K562 (cell line): ENCODE data around the gene USP24. TPM values are rescaled to one million over a fixed set of nuclear protein-coding genes. Genes with fewer than 3 reads are reported as not detected.

ENCODE experiments used
- ATAC-seq: fragments of 200-7000 bp; cut with Tn5 transposase; 3 replicates; pipeline ENCODE4 v1.9.1; 2020; ENCODE audit warnings: moderate library complexity
- BruUV-seq: library from RNA; stranded (reverse); fragments of 400-500 nt; replicated peaks from 2 replicates; lab custom pipeline; 2021; lab: Mats Ljungman, UMichigan
- CTCF ChIA-PET: fragments of 300-600 bp; formaldehyde crosslinking; extraction: SDS; loops from one replicate; lab custom pipeline; 2021; ENCODE audit warnings: low intra/inter-chr PET ratio; lab: Yijun Ruan, JAX
- POLR2A ChIA-PET: fragments of 300-600, 350-650 bp; sonication (Branson Sonifier 250); formaldehyde crosslinking; extraction: SDS; loops from one replicate; lab custom pipeline; 2021; ENCODE audit warnings: antibody characterized with exemption, inconsistent platforms; lab: Yijun Ruan, JAX
- DNase-seq, 4 experiments: peaks; one replicate each; pipeline versions ENCODE4 v3.0.0 to v3.0.0-alpha.2; 2011 to 2018; ENCODE audit warnings: low spot score in 3 of 4, mixed read lengths in 3 of 4; ENCODE audit errors: extremely low read depth in 1 of 4
- FAIRE-seq: peaks from 2 replicates; lab custom pipeline; 2011; peaks lifted over from hg19 to GRCh38; lab: Jason Lieb, UNC
- H2AFZ ChIP-seq: 2 replicates; pipeline ENCODE4 v1.6.0; 2011; ENCODE audit warnings: low read depth, low read length, control low read depth, inconsistent platforms
- H3K27ac ChIP-seq: fragments of 200-600 bp; 3 replicates; pipeline ENCODE4 v1.8.0; 2011; ENCODE audit warnings: low read depth, mild to moderate bottlenecking, control low read depth, inconsistent platforms, low read length, moderate library complexity, mixed read lengths; ENCODE audit errors: extremely low read depth
- H3K27me3 ChIP-seq, 2 experiments: fragments of 300-600 bp in 1 of 2; 2 replicates in 1 of 2; 3 replicates in 1 of 2; pipeline versions ENCODE4 v1.6.0 to v1.8.0; 2011; ENCODE audit warnings: inconsistent platforms in 2 of 2, low read length in 2 of 2, mild to moderate bottlenecking in 1 of 2, mixed read lengths in 1 of 2, moderate library complexity in 1 of 2; ENCODE audit not compliant: control insufficient read depth in 2 of 2, insufficient read depth in 2 of 2
- H3K36me3 ChIP-seq: fragments of 300-600 bp; 3 replicates; pipeline ENCODE4 v1.8.0; 2011; ENCODE audit warnings: mild to moderate bottlenecking, low read length, inconsistent platforms; ENCODE audit not compliant: control insufficient read depth, insufficient read depth
- H3K4me1 ChIP-seq, 2 experiments: fragments of 200-600 bp in 1 of 2; replicated peaks in 1 of 2; 2 replicates in 1 of 2; 3 replicates in 1 of 2; pipeline versions ENCODE4 v1.5.1 to v1.8.0; 2011; ENCODE audit warnings: inconsistent platforms in 2 of 2, low read length in 2 of 2, mild to moderate bottlenecking in 1 of 2, mixed read lengths in 1 of 2, moderate library complexity in 1 of 2; ENCODE audit not compliant: control insufficient read depth in 2 of 2, insufficient read depth in 2 of 2
- H3K4me2 ChIP-seq: 2 replicates; pipeline ENCODE4 v1.6.1; 2011; ENCODE audit warnings: low read length, control low read depth, inconsistent platforms, mixed read lengths; ENCODE audit not compliant: insufficient read depth
- H3K4me3 ChIP-seq: fragments of 200-600 bp; sonication (generic), shearing (Covaris generic); 2 replicates; pipeline ENCODE4 v1.5.1; 2016; ENCODE audit warnings: control low read depth, inconsistent platforms
- H3K79me2 ChIP-seq: fragments of 200-600 bp; 3 replicates; pipeline ENCODE4 v1.8.0; 2011; ENCODE audit warnings: low read length, inconsistent platforms; ENCODE audit not compliant: control insufficient read depth, insufficient read depth
- H3K9ac ChIP-seq, 2 experiments: 2 replicates each; pipeline versions ENCODE4 v1.6.0 to v1.6.1; 2011; ENCODE audit warnings: low read depth in 2 of 2, low read length in 2 of 2, control low read depth in 1 of 2, inconsistent platforms in 1 of 2, mild to moderate bottlenecking in 1 of 2, mixed read lengths in 1 of 2; ENCODE audit not compliant: insufficient read depth in 1 of 2
- H3K9me1 ChIP-seq: one replicate; pipeline ENCODE4 v1.6.0; 2011; ENCODE audit warnings: inconsistent platforms, mild to moderate bottlenecking, low read length, moderate library complexity; ENCODE audit not compliant: control insufficient read depth, insufficient read depth
- H3K9me3 ChIP-seq: replicated peaks from 2 replicates; pipeline ENCODE4 v1.5.1; 2011; ENCODE audit warnings: low read depth, low read length, inconsistent platforms; ENCODE audit not compliant: control insufficient read depth, insufficient read depth
- H4K20me1 ChIP-seq: replicated peaks from 2 replicates; pipeline ENCODE4 v1.6.1; 2011; ENCODE audit warnings: low read length, inconsistent platforms, mixed read lengths; ENCODE audit not compliant: control insufficient read depth, insufficient read depth
- CREBBP ChIP-seq: IDR thresholded peaks from one replicate; pipeline ENCODE4 v1.6.1; 2012; ENCODE audit warnings: low read depth, mild to moderate bottlenecking, control low read depth, inconsistent platforms, low read length
- EHMT2 ChIP-seq: fragments of 450-650 bp; IDR thresholded peaks from 2 replicates; pipeline ENCODE4 v1.6.1; 2018; ENCODE audit warnings: antibody characterized with exemption
- MAFF ChIP-seq: IDR thresholded peaks from 2 replicates; pipeline ENCODE4 v1.6.1; 2012; ENCODE audit warnings: low read length, improper control_type of control experiment
- MAFG ChIP-seq: fragments of 450-650 bp; conservative IDR thresholded peaks from 2 replicates; pipeline ENCODE4 v1.6.1; 2016; ENCODE audit warnings: missing genetic modification characterization, missing compliant biosample characterization
- MAFK ChIP-seq: IDR thresholded peaks from 2 replicates; pipeline ENCODE4 v1.6.1; 2011; ENCODE audit warnings: low read length, improper control_type of control experiment
- MTF1 ChIP-seq: fragments of 250-450 bp; sonication (Bioruptor Pico); IDR thresholded peaks from 2 replicates; pipeline ENCODE4 v1.9.0; 2021; ENCODE audit warnings: moderate library complexity, mild to moderate bottlenecking, inconsistent platforms, borderline replicate concordance
- RAD21 ChIP-seq, 2 experiments: fragments of 250-450 bp in 1 of 2; fragments of 450-650 bp in 1 of 2; sonication (Bioruptor Pico) in 1 of 2; formaldehyde crosslinking in 1 of 2; IDR thresholded peaks in 1 of 2; conservative IDR thresholded peaks in 1 of 2; 2 replicates each; pipeline versions ENCODE4 v1.4.0 to v1.8.0; 2020 to 2022; ENCODE audit warnings: mild to moderate bottlenecking in 2 of 2, moderate library complexity in 1 of 2
- RFX5 ChIP-seq: IDR thresholded peaks from 2 replicates; pipeline ENCODE4 v1.6.1; 2011; ENCODE audit warnings: low read depth, mild to moderate bottlenecking, improper control_type of control experiment, low read length
- ZNF316 ChIP-seq: fragments of 450-650 bp; IDR thresholded peaks from 2 replicates; pipeline ENCODE4 v1.6.1; 2016
- WGBS: fragments of 100-300 bp; shearing (Covaris generic); methylation state at CpG from one replicate; pipeline ENCODE4 v1.1.6; 2016; ENCODE audit warnings: low coverage, mixed read lengths; ENCODE audit not compliant: insufficient coverage; ENCODE audit errors: missing lambda C conversion rate; 5-methylcytosine and 5-hydroxymethylcytosine counted together
- in situ Hi-C: fragments of 300-500 bp; cut with MboI; formaldehyde crosslinking; loops from 4 replicates; pipeline ENCODE4 v1.15.0; 2018; ENCODE audit warnings: inconsistent platforms, mixed read lengths
- intact Hi-C: fragments of 100-400 bp; cut with micrococcal nuclease; formaldehyde crosslinking; loops from 2 replicates; pipeline ENCODE4 v1.14.2; 2022
- polyA plus RNA-seq, 8 experiments: library from polyadenylated mRNA; depleted of rRNA in 4 of 8; stranded (reverse) in 5 of 8; unstranded in 3 of 8; fragments of >200 nt; fragmentation: Nextera tagmentation in 2 of 8; fragmentation: Illumina TruSeq in 1 of 8; extraction: Ambion mirVana in 2 of 8; extraction: Trizol in 1 of 8; gene quantifications; 2 replicates each; pipeline versions ENCODE4 v1.2.1 to v1.2.3, GENCODE V29; 2011 to 2014; ENCODE audit warnings: inconsistent platforms in 1 of 8, missing spikeins in 1 of 8
- total RNA-seq, 7 experiments: library from RNA; depleted of rRNA in 6 of 7; stranded (reverse); fragments of >200 nt in 6 of 7; fragmentation: Illumina TruSeq in 2 of 7; extraction: Trizol in 2 of 7; gene quantifications; 2 replicates each; pipeline versions ENCODE4 v1.2.1 to v1.2.3, GENCODE V29; 2011 to 2021; ENCODE audit warnings: low replicate concordance in 1 of 7

The USP24 gene
- total and polyA plus RNA-seq, 9 of the 15 experiments (the other 6 are each of a cell fraction or from before 2014, with no cell fraction given) = 7.7 to 62.6 (median 36.8) TPM

GRCh38 chr1:55164906-55165305 is 50.3 kb downstream of the USP24 start:
- BruUV-seq = no TSS peak
- in situ Hi-C loops = no loop called here
- Histone ChIP-seq H3K4me1 (no peaks in the 10 kb centered on the region), H3K4me2 (no peak overlapping the region), H2AFZ (no peak overlapping the region), H4K20me1 (no peaks in the 10 kb centered on the region), H3K9ac (no peak overlapping the region), H3K36me3 (peaks cover 76% of the 10 kb centered on the region), H3K79me2 (no peaks in the 10 kb centered on the region), H3K9me3 (no peaks in the 10 kb centered on the region), H3K27ac (no peak overlapping the region), H3K9me1 (no peaks in the 10 kb centered on the region), H3K27me3 (no peaks in the 10 kb centered on the region), H3K4me3 (no peak overlapping the region)
- ChIA-PET CTCF (no interaction called here), POLR2A (interaction anchor here (2.4 kb wide), 1 partner anchor 15 kb away, joined by 11 read pairs; no protein-coding TSS in a partner anchor)
- ATAC-seq (no peak), FAIRE-seq (no peak), DNase-seq (no peak)
- 93% methylated on average over 2 of the region's 2 CpGs for WGBS
- intact Hi-C loops = no loop called here
- TF ChIP-seq EHMT2 (no peak), MAFK (peak; percentile 45; the same call in 1 of the 2 replicates), MTF1 (CRISPR knock-in tag) (no peak), ZNF316 (peak; percentile 78), RFX5 (no peak), RAD21 (CRISPR knock-in tag; conservative IDR thresholded peaks at IDR 0.05 in 1 of 2, IDR thresholded peaks at IDR 0.05 in 1 of 2) (peak in 1 of 2 experiments; percentile 27; a peak in 1 of 4 replicates), MAFG (tag) (peak; percentile 68; the same call in 1 of the 2 replicates), CREBBP (no peak), MAFF (peak; percentile 30; the same call in 1 of the 2 replicates)
